HEK293 (cell line): Measurements from ENCODE around the gene MTX1.

Experiments used
- CTCF ChIA-PET: fragments of 350-600 bp; formaldehyde crosslinking; extraction: SDS; loops from one replicate; lab custom pipeline; 2021; ENCODE audit warnings: antibody characterized with exemption; lab: Yijun Ruan, JAX
- POLR2A ChIA-PET: fragments of 300-600 bp; formaldehyde crosslinking; extraction: SDS; loops from one replicate; lab custom pipeline; 2020; ENCODE audit warnings: antibody characterized with exemption, inconsistent platforms; lab: Yijun Ruan, JAX
- H3K27ac ChIP-seq: fragments of 200-500 bp; sonication (Bioruptor generic); 2 replicates; pipeline ENCODE4 v1.5.1; 2014; ENCODE audit warnings: low read depth, low read length, control low read depth, inconsistent platforms; ENCODE audit errors: extremely low read depth
- H3K36me3 ChIP-seq, 2 experiments: fragments of 200-500 bp in 1 of 2; sonication (Bioruptor generic) in 1 of 2; 1 replicate in 1 of 2; 2 replicates in 1 of 2; pipeline ENCODE4 v1.5.1; 2014 to 2017; ENCODE audit warnings: inconsistent platforms in 2 of 2, low read length in 2 of 2; ENCODE audit not compliant: control insufficient read depth in 2 of 2, insufficient read depth in 1 of 2
- H3K4me1 ChIP-seq: fragments of 200-500 bp; sonication (Bioruptor generic); 2 replicates; pipeline ENCODE4 v1.5.1; 2014; ENCODE audit warnings: mild to moderate bottlenecking, low read length, inconsistent platforms; ENCODE audit not compliant: control insufficient read depth, insufficient read depth
- H3K4me3 ChIP-seq: 2 replicates; pipeline ENCODE4 v1.5.1; 2011; ENCODE audit warnings: low read depth, mild to moderate bottlenecking, control low read depth, low read length, moderate library complexity
- H3K9me3 ChIP-seq: fragments of 200-500 bp; sonication (Bioruptor generic); 2 replicates; pipeline ENCODE4 v1.5.1; 2014; ENCODE audit warnings: low read depth, low read length, inconsistent platforms; ENCODE audit not compliant: control insufficient read depth, insufficient read depth
- EGR2 ChIP-seq: fragments of 450-650 bp; formaldehyde crosslinking; IDR thresholded peaks from 2 replicates; pipeline ENCODE4 v1.5.1; 2016; ENCODE audit warnings: low read depth, missing biosample characterization, missing genetic modification characterization
- GLI4 ChIP-seq: fragments of 450-650 bp; formaldehyde crosslinking; IDR thresholded peaks from 2 replicates; pipeline ENCODE4 v1.5.1; 2016; ENCODE audit warnings: missing biosample characterization, missing genetic modification characterization
- GLIS2 ChIP-seq: fragments of 450-650 bp; formaldehyde crosslinking; IDR thresholded peaks from 2 replicates; pipeline ENCODE4 v1.5.1; 2016; ENCODE audit warnings: missing biosample characterization, missing genetic modification characterization
- HIC1 ChIP-seq: fragments of 450-650 bp; formaldehyde crosslinking; IDR thresholded peaks from 2 replicates; pipeline ENCODE4 v1.5.1; 2016; ENCODE audit warnings: missing biosample characterization, missing genetic modification characterization
- KLF1 ChIP-seq: fragments of 450-650 bp; formaldehyde crosslinking; IDR thresholded peaks from 2 replicates; pipeline ENCODE4 v1.5.1; 2016; ENCODE audit warnings: missing biosample characterization, missing genetic modification characterization
- KLF10 ChIP-seq: fragments of 450-650 bp; IDR thresholded peaks from 2 replicates; pipeline ENCODE4 v1.5.1; 2018; ENCODE audit warnings: missing biosample characterization, mild to moderate bottlenecking, missing genetic modification characterization
- PRDM4 ChIP-seq: fragments of 450-650 bp; formaldehyde crosslinking; IDR thresholded peaks from 2 replicates; pipeline ENCODE4 v1.5.1; 2017; ENCODE audit warnings: missing biosample characterization, missing genetic modification characterization
- TCF7L2 ChIP-seq: IDR thresholded peaks from 2 replicates; pipeline ENCODE4 v1.6.1; 2011; ENCODE audit warnings: low read depth, mild to moderate bottlenecking, inconsistent platforms, low read length, moderate library complexity, borderline replicate concordance
- ZBTB20 ChIP-seq: fragments of 450-650 bp; formaldehyde crosslinking; IDR thresholded peaks from 2 replicates; pipeline ENCODE4 v1.5.1; 2016; ENCODE audit warnings: missing biosample characterization, missing genetic modification characterization
- ZFHX2 ChIP-seq: fragments of 450-650 bp; formaldehyde crosslinking; conservative IDR thresholded peaks from 2 replicates; pipeline ENCODE4 v1.5.1; 2016; ENCODE audit warnings: missing biosample characterization, missing genetic modification characterization
- ZNF121 ChIP-seq: fragments of 450-650 bp; formaldehyde crosslinking; IDR thresholded peaks from 2 replicates; pipeline ENCODE4 v1.5.1; 2016; ENCODE audit warnings: missing biosample characterization, missing genetic modification characterization
- ZNF169 ChIP-seq: fragments of 450-650 bp; formaldehyde crosslinking; IDR thresholded peaks from 2 replicates; pipeline ENCODE4 v1.5.1; 2016; ENCODE audit warnings: missing biosample characterization, missing genetic modification characterization
- ZNF202 ChIP-seq: fragments of 450-650 bp; formaldehyde crosslinking; IDR thresholded peaks from 2 replicates; pipeline ENCODE4 v1.5.1; 2016; ENCODE audit warnings: missing biosample characterization, missing genetic modification characterization, borderline replicate concordance
- ZNF266 ChIP-seq: fragments of 450-650 bp; formaldehyde crosslinking; IDR thresholded peaks from 2 replicates; pipeline ENCODE4 v1.5.1; 2016; ENCODE audit warnings: missing biosample characterization, missing genetic modification characterization, low read depth
- ZNF366 ChIP-seq: fragments of 450-650 bp; formaldehyde crosslinking; conservative IDR thresholded peaks from 2 replicates; pipeline ENCODE4 v1.5.1; 2016; ENCODE audit warnings: missing biosample characterization, missing genetic modification characterization
- ZNF423 ChIP-seq: fragments of 450-650 bp; formaldehyde crosslinking; IDR thresholded peaks from 2 replicates; pipeline ENCODE4 v1.5.1; 2016; ENCODE audit warnings: missing biosample characterization, missing genetic modification characterization
- ZNF426 ChIP-seq: fragments of 450-650 bp; formaldehyde crosslinking; IDR thresholded peaks from 2 replicates; pipeline ENCODE4 v1.5.1; 2017; ENCODE audit warnings: missing biosample characterization, missing genetic modification characterization, mild to moderate bottlenecking, inconsistent platforms, moderate library complexity
- ZNF48 ChIP-seq: fragments of 450-650 bp; formaldehyde crosslinking; IDR thresholded peaks from 2 replicates; pipeline ENCODE4 v1.5.1; 2016; ENCODE audit warnings: missing biosample characterization, missing genetic modification characterization
- ZNF510 ChIP-seq: fragments of 450-650 bp; formaldehyde crosslinking; IDR thresholded peaks from 2 replicates; pipeline ENCODE4 v1.5.1; 2018; ENCODE audit warnings: mild to moderate bottlenecking, missing genetic modification characterization, missing biosample characterization; ENCODE audit not compliant: insufficient replicate concordance
- ZNF624 ChIP-seq: fragments of 450-650 bp; formaldehyde crosslinking; IDR thresholded peaks from 2 replicates; pipeline ENCODE4 v1.5.1; 2017; ENCODE audit warnings: missing biosample characterization, missing genetic modification characterization
- ZNF76 ChIP-seq: fragments of 450-650 bp; formaldehyde crosslinking; IDR thresholded peaks from 2 replicates; pipeline ENCODE4; 2016; ENCODE audit warnings: low read depth, missing biosample characterization, missing genetic modification characterization, borderline replicate concordance
- ZNF768 ChIP-seq: fragments of 450-650 bp; formaldehyde crosslinking; IDR thresholded peaks from 2 replicates; pipeline ENCODE4 v1.5.1; 2018; ENCODE audit warnings: missing biosample characterization, mild to moderate bottlenecking, missing genetic modification characterization
- TF ChIP-seq, protein P1 (sequence below): fragments of 450-650 bp; formaldehyde crosslinking; IDR thresholded peaks from 2 replicates; pipeline ENCODE4 v1.5.1; 2016; ENCODE audit warnings: missing biosample characterization, missing genetic modification characterization, borderline replicate concordance

MTX1 gene

GRCh38 chr1:155183775-155184221 is 24.7 kb upstream of the MTX1 start (continued):
- TF ChIP-seq PRDM4 (tag by site-specific recombination) (no peak), KLF1 (tag by site-specific recombination) (no peak), ZNF768 (tag by site-specific recombination) (no peak), TCF7L2 (no peak), ZNF202 (tag by site-specific recombination) (no peak), ZNF426 (no peak), ZNF423 (tag by site-specific recombination) (no peak), ZNF121 (tag by site-specific recombination) (no peak), ZNF510 (tag by site-specific recombination) (no peak), ZNF266 (tag by site-specific recombination) (no peak)

DNA sequence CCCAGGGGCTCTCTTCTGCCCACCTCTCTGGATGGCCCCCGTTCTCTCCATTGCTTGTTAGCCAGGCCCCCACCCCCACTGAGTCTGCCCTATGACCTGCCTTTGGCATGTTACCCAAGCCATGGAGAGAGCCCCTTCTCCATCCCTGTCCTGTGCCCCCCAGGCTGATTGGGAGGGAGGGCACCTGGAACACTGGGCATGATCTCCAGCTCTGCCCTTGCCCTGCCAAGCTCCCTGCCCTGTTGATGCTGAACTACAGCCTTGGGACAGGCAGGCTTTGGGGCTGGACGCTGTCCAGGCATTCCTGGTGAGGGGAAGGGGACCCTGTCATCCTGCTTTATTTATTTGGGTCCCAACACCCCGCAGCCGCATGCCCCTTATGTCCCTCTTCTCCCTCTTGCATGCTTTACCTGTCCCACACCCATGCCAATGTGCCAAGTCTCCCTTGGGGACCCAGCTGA is 24.1 kb upstream of the MTX1 start:
- H3K9me3 ChIP-seq, result no peaks in the 10 kb centered on the region
- ChIA-PET POLR2A (interaction anchor here (1.0 kb wide), 1 partner anchor 9 kb away, joined by 3 read pairs; no protein-coding TSS in a partner anchor), CTCF (interaction anchor here (0.6 to 4.4 kb wide), 3 partner anchors 9 to 66 kb away, joined by 3 to 21 read pairs (median 15); partner anchors contain the start of gene KRTCAP2)
- no peaks in the 10 kb centered on the region for H3K36me3 ChIP-seq
- no peaks in the 10 kb centered on the region for H3K4me1 ChIP-seq
- TF ChIP-seq, protein P1, sequence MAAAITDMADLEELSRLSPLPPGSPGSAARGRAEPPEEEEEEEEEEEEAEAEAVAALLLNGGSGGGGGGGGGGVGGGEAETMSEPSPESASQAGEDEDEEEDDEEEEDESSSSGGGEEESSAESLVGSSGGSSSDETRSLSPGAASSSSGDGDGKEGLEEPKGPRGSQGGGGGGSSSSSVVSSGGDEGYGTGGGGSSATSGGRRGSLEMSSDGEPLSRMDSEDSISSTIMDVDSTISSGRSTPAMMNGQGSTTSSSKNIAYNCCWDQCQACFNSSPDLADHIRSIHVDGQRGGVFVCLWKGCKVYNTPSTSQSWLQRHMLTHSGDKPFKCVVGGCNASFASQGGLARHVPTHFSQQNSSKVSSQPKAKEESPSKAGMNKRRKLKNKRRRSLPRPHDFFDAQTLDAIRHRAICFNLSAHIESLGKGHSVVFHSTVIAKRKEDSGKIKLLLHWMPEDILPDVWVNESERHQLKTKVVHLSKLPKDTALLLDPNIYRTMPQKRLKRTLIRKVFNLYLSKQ (tag by site-specific recombination), result no peak
- TF ChIP-seq ZNF169 (tag by site-specific recombination), result no peak
- TF ChIP-seq ZBTB20 (tag by site-specific recombination), result no peak
- TF ChIP-seq GLI4 (tag by site-specific recombination), result no peak
- TF ChIP-seq ZNF48 (tag by site-specific recombination), result no peak
- no peak overlapping the region for H3K27ac ChIP-seq
- no peak overlapping the region for H3K4me3 ChIP-seq

DNA sequence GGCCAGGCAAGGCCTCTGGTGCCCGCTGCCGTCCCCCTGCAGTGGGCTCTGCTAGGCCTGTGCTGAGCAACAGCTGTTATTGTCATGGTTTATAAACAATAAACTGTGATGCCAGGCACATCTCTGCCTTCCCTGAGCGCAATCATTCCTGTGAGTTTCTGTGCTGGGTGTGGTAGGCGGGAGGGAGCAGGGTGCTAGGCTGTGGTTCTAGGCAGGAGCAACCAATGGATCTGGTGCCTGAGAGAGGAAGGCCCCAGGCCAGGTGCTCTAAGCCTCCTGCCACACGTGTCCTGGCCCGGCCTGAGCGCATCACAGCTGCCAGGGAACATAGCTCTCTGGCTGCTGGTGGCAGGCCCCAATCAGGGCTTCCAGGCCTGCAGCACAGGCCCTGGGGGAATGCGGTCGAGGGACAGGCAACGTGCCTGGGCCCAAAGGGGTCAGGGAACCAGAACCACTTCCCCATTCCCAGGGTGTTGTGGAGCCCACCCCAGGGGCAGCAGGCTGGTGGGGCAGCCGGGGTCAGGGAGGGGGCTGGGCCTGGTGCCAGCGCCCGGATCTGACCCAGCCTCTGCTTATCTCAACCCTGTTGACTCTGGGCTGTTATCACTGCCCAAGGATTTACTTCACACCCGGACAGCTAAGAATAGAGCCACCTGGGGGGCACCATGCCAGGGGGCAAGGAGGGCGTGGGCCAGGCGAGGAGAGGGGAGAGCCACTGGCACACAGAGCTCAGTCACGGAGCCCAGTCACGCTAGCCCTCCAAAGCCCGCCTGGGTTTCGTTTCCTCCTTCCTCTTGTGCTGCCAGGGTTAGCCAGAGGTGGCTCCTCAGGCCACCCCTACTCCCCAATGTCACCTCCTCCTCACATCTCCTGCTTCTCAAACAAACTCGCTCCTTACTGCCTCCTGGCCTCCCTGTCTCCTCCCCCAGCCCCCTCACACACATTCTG is 23.4 kb upstream of the MTX1 start:
- POLR2A ChIA-PET, result no interaction called here
- H3K36me3 ChIP-seq, result no peaks in the 10 kb centered on the region
- CTCF ChIA-PET, result interaction anchor here (1.0 to 4.4 kb wide), 3 partner anchors 8 to 22 kb away, joined by 4 to 21 read pairs (median 15); partner anchors contain the start of gene KRTCAP2
- no peaks in the 10 kb centered on the region for H3K9me3 ChIP-seq
- H3K4me1 ChIP-seq, result no peaks in the 10 kb centered on the region
- TF ChIP-seq GLIS2 (tag by site-specific recombination) (0 out of 2 replicates have a peak, but pooled peaks have one; percentile 6), ZNF624 (tag by site-specific recombination) (no peak), ZNF366 (tag by site-specific recombination) (no peak), EGR2 (peak; percentile 77), HIC1 (tag by site-specific recombination) (peak; percentile 63; the same call in 1 of the 2 replicates), ZNF76 (no peak), ZNF510 (tag by site-specific recombination) (no peak), ZFHX2 (tag by site-specific recombination) (peak; percentile 69), KLF10 (tag by site-specific recombination) (no peak), ZNF768 (tag by site-specific recombination) (no peak)
- no peak overlapping the region for H3K27ac ChIP-seq
- H3K4me3 ChIP-seq, result no peak overlapping the region
